Left kidney (tissue), 2 donors: ENCODE results near the gene LSAMP. TPM values are rescaled to one million over a fixed set of nuclear protein-coding genes. Genes with fewer than 3 reads are reported as not detected.

Source experiments
- DNase-seq: peaks from one replicate; pipeline ENCODE4 v3.0.0-alpha.2; 2013
- polyA plus RNA-seq: library from polyadenylated mRNA; unstranded; fragments of 120-200 nt; gene quantifications from one replicate; pipeline ENCODE4 v1.2.1, GENCODE V29; 2013; ENCODE audit not compliant: insufficient read length

The LSAMP gene
- polyA plus RNA-seq, 1 donor: 14.2 TPM

GRCh38 chr3:116298151-116298550 is 147.1 kb downstream of the LSAMP start:
- no peak for DNase-seq

GRCh38 chr3:116291141-116291540 is 154.1 kb downstream of the LSAMP start:
- DNase-seq: no peak

GRCh38 chr3:116288485-116288884 is 156.8 kb downstream of the LSAMP start:
- DNase-seq: no peak

GRCh38 chr3:116285781-116286421 is 159.4 kb downstream of the LSAMP start:
- no peak for DNase-seq

- DNase-seq: no peak
Observed at GRCh38 chr3:116281313-116282143, 163.8 kb downstream of the LSAMP start.

GRCh38 chr3:116280130-116280740 is 165.1 kb downstream of the LSAMP start:
- no peak for DNase-seq

GRCh38 chr3:116276675-116277074 is 168.6 kb downstream of the LSAMP start:
- no peak for DNase-seq

- no peak for DNase-seq
Observed at GRCh38 chr3:116270056-116270455, 175.2 kb downstream of the LSAMP start.

- DNase-seq: no peak
Observed at GRCh38 chr3:116267116-116267515, 178.2 kb downstream of the LSAMP start.

GRCh38 chr3:116265976-116266584 is 179.2 kb downstream of the LSAMP start:
- no peak for DNase-seq

- DNase-seq: no peak
Observed at GRCh38 chr3:116265320-116265695, 180.0 kb downstream of the LSAMP start.

- no peak for DNase-seq
Observed at GRCh38 chr3:116264546-116265319, 180.6 kb downstream of the LSAMP start.

GRCh38 chr3:116263842-116264545 is 181.3 kb downstream of the LSAMP start:
- no peak for DNase-seq

GRCh38 chr3:116260491-116260890 is 184.8 kb downstream of the LSAMP start:
- no peak for DNase-seq

GRCh38 chr3:116259984-116260383 is 185.3 kb downstream of the LSAMP start:
- no peak for DNase-seq

GRCh38 chr3:116256843-116257485 is 188.3 kb downstream of the LSAMP start:
- DNase-seq: no peak

GRCh38 chr3:116254541-116254940 is 190.7 kb downstream of the LSAMP start:
- no peak for DNase-seq

GRCh38 chr3:116253511-116253910 is 191.8 kb downstream of the LSAMP start:
- no peak for DNase-seq

GRCh38 chr3:116247605-116248004 is 197.7 kb downstream of the LSAMP start:
- no peak for DNase-seq

GRCh38 chr3:116246406-116246980 is 198.8 kb downstream of the LSAMP start:
- no peak for DNase-seq
